HEK293 (cell line): ENCODE data around the gene MTF2.
A peak's percentile ranks its signal among the peaks of the same experiment; 100 is the strongest.

Experiments used
- CTCF ChIA-PET: fragments of 350-600 bp; formaldehyde crosslinking; extraction: SDS; loops from one replicate; lab custom pipeline; 2021; ENCODE audit warnings: antibody characterized with exemption; lab: Yijun Ruan, JAX
- POLR2A ChIA-PET: fragments of 300-600 bp; formaldehyde crosslinking; extraction: SDS; loops from one replicate; lab custom pipeline; 2020; ENCODE audit warnings: antibody characterized with exemption, inconsistent platforms; lab: Yijun Ruan, JAX
- H3K27ac ChIP-seq: fragments of 200-500 bp; sonication (Bioruptor generic); 2 replicates; pipeline ENCODE4 v1.5.1; 2014; ENCODE audit warnings: low read depth, low read length, control low read depth, inconsistent platforms; ENCODE audit errors: extremely low read depth
- H3K36me3 ChIP-seq, 2 experiments: fragments of 200-500 bp in 1 of 2; sonication (Bioruptor generic) in 1 of 2; 1 replicate in 1 of 2; 2 replicates in 1 of 2; pipeline ENCODE4 v1.5.1; 2014 to 2017; ENCODE audit warnings: inconsistent platforms in 2 of 2, low read length in 2 of 2; ENCODE audit not compliant: control insufficient read depth in 2 of 2, insufficient read depth in 1 of 2
- H3K4me1 ChIP-seq: fragments of 200-500 bp; sonication (Bioruptor generic); 2 replicates; pipeline ENCODE4 v1.5.1; 2014; ENCODE audit warnings: mild to moderate bottlenecking, low read length, inconsistent platforms; ENCODE audit not compliant: control insufficient read depth, insufficient read depth
- H3K4me3 ChIP-seq: 2 replicates; pipeline ENCODE4 v1.5.1; 2011; ENCODE audit warnings: low read depth, mild to moderate bottlenecking, control low read depth, low read length, moderate library complexity
- H3K9me3 ChIP-seq: fragments of 200-500 bp; sonication (Bioruptor generic); 2 replicates; pipeline ENCODE4 v1.5.1; 2014; ENCODE audit warnings: low read depth, low read length, inconsistent platforms; ENCODE audit not compliant: control insufficient read depth, insufficient read depth
- GLIS2 ChIP-seq: fragments of 450-650 bp; formaldehyde crosslinking; IDR thresholded peaks from 2 replicates; pipeline ENCODE4 v1.5.1; 2016; ENCODE audit warnings: missing biosample characterization, missing genetic modification characterization
- PRDM10 ChIP-seq: fragments of 450-650 bp; formaldehyde crosslinking; IDR thresholded peaks from 2 replicates; pipeline ENCODE4 v1.5.1; 2016; ENCODE audit warnings: missing biosample characterization, missing genetic modification characterization
- PRDM2 ChIP-seq: fragments of 450-650 bp; formaldehyde crosslinking; IDR thresholded peaks from 2 replicates; pipeline ENCODE4 v1.5.1; 2016; ENCODE audit warnings: missing biosample characterization, missing genetic modification characterization, borderline replicate concordance
- PRDM6 ChIP-seq: fragments of 450-650 bp; formaldehyde crosslinking; IDR thresholded peaks from 2 replicates; pipeline ENCODE4 v1.5.1; 2017; ENCODE audit warnings: missing biosample characterization, missing genetic modification characterization
- RBAK ChIP-seq: fragments of 450-650 bp; formaldehyde crosslinking; IDR thresholded peaks from 2 replicates; pipeline ENCODE4 v1.5.1; 2016; ENCODE audit warnings: missing biosample characterization, missing genetic modification characterization
- SALL2 ChIP-seq: fragments of 450-650 bp; formaldehyde crosslinking; IDR thresholded peaks from 2 replicates; pipeline ENCODE4 v1.5.0; 2017; ENCODE audit warnings: missing biosample characterization, mild to moderate bottlenecking, missing genetic modification characterization, borderline replicate concordance
- SP7 ChIP-seq: fragments of 450-650 bp; formaldehyde crosslinking; IDR thresholded peaks from 2 replicates; pipeline ENCODE4 v1.5.1; 2016; ENCODE audit warnings: missing biosample characterization, missing genetic modification characterization
- TRIM28 ChIP-seq: IDR thresholded peaks from 2 replicates; pipeline ENCODE4 v1.6.1; 2011; ENCODE audit warnings: low read length, control low read depth, borderline replicate concordance
- ZBTB1 ChIP-seq: fragments of 450-650 bp; formaldehyde crosslinking; IDR thresholded peaks from 2 replicates; pipeline ENCODE4 v1.5.1; 2016; ENCODE audit warnings: missing biosample characterization, missing genetic modification characterization
- ZBTB21 ChIP-seq: fragments of 450-650 bp; formaldehyde crosslinking; IDR thresholded peaks from 2 replicates; pipeline ENCODE4 v1.5.1; 2017; ENCODE audit warnings: missing biosample characterization, missing genetic modification characterization
- ZBTB7A ChIP-seq: fragments of 450-650 bp; formaldehyde crosslinking; IDR thresholded peaks from 2 replicates; pipeline ENCODE4 v1.5.1; 2016; ENCODE audit warnings: low read depth, missing biosample characterization, missing genetic modification characterization
- ZNF10 ChIP-seq: fragments of 450-650 bp; formaldehyde crosslinking; IDR thresholded peaks from 2 replicates; pipeline ENCODE4 v1.5.1; 2017; ENCODE audit warnings: missing biosample characterization, missing genetic modification characterization
- ZNF114 ChIP-seq: fragments of 450-650 bp; formaldehyde crosslinking; IDR thresholded peaks from 2 replicates; pipeline ENCODE4 v1.5.0; 2017; ENCODE audit warnings: missing biosample characterization, missing genetic modification characterization
- ZNF138 ChIP-seq: fragments of 450-650 bp; formaldehyde crosslinking; IDR thresholded peaks from 2 replicates; pipeline ENCODE4 v1.5.1; 2016; ENCODE audit warnings: missing biosample characterization, missing genetic modification characterization, borderline replicate concordance
- ZNF202 ChIP-seq: fragments of 450-650 bp; formaldehyde crosslinking; IDR thresholded peaks from 2 replicates; pipeline ENCODE4 v1.5.1; 2016; ENCODE audit warnings: missing biosample characterization, missing genetic modification characterization, borderline replicate concordance
- ZNF24 ChIP-seq: fragments of 450-650 bp; formaldehyde crosslinking; IDR thresholded peaks from 2 replicates; pipeline ENCODE4 v1.5.1; 2016; ENCODE audit warnings: missing biosample characterization, missing genetic modification characterization
- ZNF266 ChIP-seq: fragments of 450-650 bp; formaldehyde crosslinking; IDR thresholded peaks from 2 replicates; pipeline ENCODE4 v1.5.1; 2016; ENCODE audit warnings: missing biosample characterization, missing genetic modification characterization, low read depth
- ZNF335 ChIP-seq: fragments of 450-650 bp; formaldehyde crosslinking; conservative IDR thresholded peaks from 2 replicates; pipeline ENCODE4 v1.5.1; 2016; ENCODE audit warnings: missing biosample characterization, missing genetic modification characterization
- ZNF426 ChIP-seq: fragments of 450-650 bp; formaldehyde crosslinking; IDR thresholded peaks from 2 replicates; pipeline ENCODE4 v1.5.1; 2017; ENCODE audit warnings: missing biosample characterization, missing genetic modification characterization, mild to moderate bottlenecking, inconsistent platforms, moderate library complexity

The MTF2 gene

GRCh38 chr1:93111561-93111960, 32.5 kb downstream of the MTF2 start:
- TF ChIP-seq ZNF10 (no peak), RBAK (tag by site-specific recombination) (no peak), PRDM6 (tag by site-specific recombination) (peak; percentile 71)
- CTCF ChIA-PET: interaction anchor here (0.5 kb wide), 1 partner anchor 31 kb away, joined by 3 read pairs; no protein-coding TSS in a partner anchor

GRCh38 chr1:93113127-93113526, 34.0 kb downstream of the MTF2 start:
- H3K4me3 ChIP-seq: no peak overlapping the region
- TF ChIP-seq GLIS2 (no peak), ZNF266 (tag by site-specific recombination) (no peak), ZBTB21 (tag by site-specific recombination) (no peak), ZBTB1 (tag by site-specific recombination) (no peak), ZNF138 (tag by site-specific recombination) (no peak), ZNF24 (tag by site-specific recombination) (no peak), PRDM2 (no peak), TRIM28 (no peak), ZBTB7A (tag by site-specific recombination) (no peak), ZNF114 (no peak), ZNF202 (tag by site-specific recombination) (no peak), SP7 (no peak), ZNF426 (tag by site-specific recombination) (no peak), SALL2 (tag by site-specific recombination) (no peak), ZNF335 (tag by site-specific recombination) (no peak), PRDM10 (tag by site-specific recombination) (no peak)
- H3K9me3 ChIP-seq: no peaks in the 10 kb centered on the region
- H3K36me3 ChIP-seq: peaks cover 29 to 46% of the 10 kb centered on the region in 2 experiments
- ChIA-PET CTCF (no interaction called here), POLR2A (no interaction called here)
- H3K27ac ChIP-seq: no peak overlapping the region
- no peaks in the 10 kb centered on the region for H3K4me1 ChIP-seq

More at GRCh38 chr1:93111561-93111960, 32.5 kb downstream of the MTF2 start:
- H3K9me3 ChIP-seq: no peaks in the 10 kb centered on the region
- no peak overlapping the region for H3K27ac ChIP-seq
- POLR2A ChIA-PET: no interaction called here
- no peak overlapping the region for H3K4me3 ChIP-seq
- H3K4me1 ChIP-seq: no peaks in the 10 kb centered on the region
- peaks cover 23 to 38% of the 10 kb centered on the region in 2 experiments for H3K36me3 ChIP-seq
